NT2/D1 (cell line): ENCODE measurements around the gene QRFP.

Source experiments
- SUZ12 ChIP-seq: IDR thresholded peaks from 2 replicates; pipeline ENCODE4 v1.6.1; 2011; ENCODE audit not compliant: insufficient read length, insufficient read depth; ENCODE audit errors: extremely low read depth
- YY1 ChIP-seq: IDR thresholded peaks from 2 replicates; pipeline ENCODE4 v1.6.1; 2011; ENCODE audit not compliant: insufficient read length, insufficient read depth
- ZNF274 ChIP-seq: IDR thresholded peaks from 2 replicates; pipeline ENCODE4 v1.6.1; 2011; ENCODE audit warnings: mild to moderate bottlenecking, low read depth, low read length

- TF ChIP-seq YY1 (no peak), ZNF274 (no peak), SUZ12 (no peak)
Observed at GRCh38 chr9:130869250-130869649, 27.4 kb downstream of the QRFP start.
